ENCODE measurements around the gene ATRIP. TPM values are rescaled to one million over a fixed set of nuclear protein-coding genes. Genes with fewer than 3 reads are reported as not detected.
A peak's percentile ranks its signal among the peaks of the same experiment; 100 is the strongest.

ATRIP gene
- total and polyA plus RNA-seq, 2 of the 8 experiments (the other 6 are each of a cell fraction or from before 2014, with no cell fraction given): 18.5 to 20.2 TPM

DNA sequence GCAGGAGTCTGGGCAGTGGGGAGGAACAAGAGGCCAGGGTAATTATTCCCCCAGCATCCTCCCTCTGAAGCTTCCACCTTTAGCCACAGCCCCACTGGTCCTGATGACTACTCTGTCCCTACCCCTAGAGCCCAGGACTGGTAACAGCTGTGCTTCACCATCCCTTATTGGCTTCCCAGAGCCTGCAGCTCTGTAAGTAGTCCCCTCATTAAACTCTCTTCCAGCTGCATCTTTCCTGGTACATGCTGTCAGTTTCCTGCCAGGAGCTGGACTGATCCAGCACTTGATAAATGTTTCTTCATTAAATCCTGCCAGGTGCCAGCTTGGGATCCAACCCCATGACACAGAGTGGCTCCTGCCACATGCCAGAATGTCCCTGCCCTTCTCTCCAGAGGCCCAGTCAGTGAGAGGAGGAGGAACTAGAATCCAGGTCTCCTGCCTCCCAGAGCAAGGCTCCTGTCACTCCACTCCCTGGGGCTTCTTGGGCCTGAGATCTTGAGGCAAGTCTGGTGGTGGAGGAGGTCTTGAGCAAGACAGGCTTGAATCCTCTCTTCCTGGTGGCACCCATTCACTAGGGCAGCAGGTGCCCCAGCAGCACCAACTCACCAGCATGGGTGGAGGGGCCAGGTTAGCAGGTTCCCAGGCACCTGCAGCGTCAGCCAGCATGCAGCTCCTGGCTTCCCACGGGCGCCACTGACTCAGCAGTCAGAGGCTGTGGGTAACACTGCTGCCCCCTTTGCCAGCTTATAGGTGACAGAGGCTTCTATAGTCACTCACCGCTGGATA is 47.0 kb upstream of the ATRIP start:
- no peak overlapping the region; the same call in 1 of the 2 replicates for H4K8ac ChIP-seq (ENCODE audit: extremely low read depth, insufficient read depth, low read length)
- no peak overlapping the region for H4K91ac ChIP-seq (replicated peaks; ENCODE audit: insufficient read length, low read length)
- H3K4me2 ChIP-seq (ENCODE audit: insufficient read depth in 1 of 2, low read depth in 2 of 2, low read length in 2 of 2): no peak overlapping the region
- H2AFZ ChIP-seq (ENCODE audit: low read length): no peak overlapping the region
- WGBS, 2 experiments (ENCODE audit: extremely low coverage in 1 of 2, insufficient coverage in 1 of 2, insufficient read length in 1 of 2, insufficient replicate concordance in 2 of 2, low coverage in 1 of 2, low lambda C conversion rate in 2 of 2, missing lambda C conversion rate in 1 of 2): 84% methylated on average over 4 of the region's 4 CpGs; no CpG with 5 or more reads in 1 of the 2 experiments
- H3K79me1 ChIP-seq (ENCODE audit: low read depth, low read length): no peaks in the 10 kb centered on the region; the same call in 1 of the 2 replicates
- no peak overlapping the region for H2BK12ac ChIP-seq (ENCODE audit: low read depth, low read length)
- H2BK5ac ChIP-seq (ENCODE audit: low read depth, low read length): no peak overlapping the region
- ChIA-PET POLR2A (ENCODE audit: partially characterized antibody) (interaction anchor here (0.9 to 20.2 kb wide), 21 partner anchors 8 to 212 kb away, joined by 3 to 650 read pairs (median 4); partner anchors contain the start of genes CCDC51, PLXNB1 and TMA7), CTCF (ENCODE audit: partially characterized antibody) (interaction anchor here (0.6 to 9.2 kb wide), 35 partner anchors 8 to 592 kb away, joined by 3 to 220 read pairs (median 7); partner anchors contain the start of genes ATRIP, CCDC51, FBXW12 and PLXNB1)
- H3K27ac ChIP-seq (ENCODE audit: low read depth, low read length): no peak overlapping the region
- no peak overlapping the region for H4K5ac ChIP-seq (ENCODE audit: insufficient read length, low read depth, low read length)
- no peak overlapping the region for H2BK120ac ChIP-seq (replicated peaks; ENCODE audit: low read depth, low read length)
- H3K18ac ChIP-seq (ENCODE audit: extremely low read depth, low read length): no peak overlapping the region
- H3K9me3 ChIP-seq (ENCODE audit: insufficient read depth in 2 of 2, low read depth in 1 of 2, low read length in 1 of 2): no peaks in the 10 kb centered on the region
- H3K23me2 ChIP-seq (ENCODE audit: low read depth, low read length): peaks cover 2% of the 10 kb centered on the region; the same call in 1 of the 2 replicates
- H3K27me3 ChIP-seq (replicated peaks in 1 of 4; ENCODE audit: control insufficient read depth in 3 of 4, extremely low read depth in 1 of 4, insufficient read depth in 3 of 4, low read length in 3 of 4): no peaks in the 10 kb centered on the region
- DNase-seq (ENCODE audit: low read depth in 1 of 2, low spot score in 2 of 2): peak in 1 of 2 experiments; percentile 50
- no peak for TF ChIP-seq CHD2 (IDR thresholded peaks at IDR 0.05; ENCODE audit: low read length)
- TF ChIP-seq BACH1 (IDR thresholded peaks at IDR 0.05; ENCODE audit: low read length): peak; percentile 49; the same call in 1 of the 2 replicates
- TF ChIP-seq POLR2AphosphoS5 (IDR thresholded peaks at IDR 0.05; ENCODE audit: low read depth, low read length): peak; percentile 50; the same call in 1 of the 2 replicates
- peaks cover 0 to 7% (median 4%) of the 10 kb centered on the region in 4 experiments; a peak in 3 of 7 replicates for H3K4me1 ChIP-seq (replicated peaks in 1 of 4; ENCODE audit: control insufficient read depth in 3 of 4, insufficient read depth in 4 of 4, low read length in 3 of 4)
- no peak overlapping the region for H2AK5ac ChIP-seq (ENCODE audit: low read depth, low read length)
- H3K4me3 ChIP-seq (ENCODE audit: extremely low read depth in 1 of 4, insufficient read depth in 2 of 4, low read depth in 3 of 4, low read length in 4 of 4): no peak overlapping the region
- no peak overlapping the region for H3K4ac ChIP-seq (replicated peaks; ENCODE audit: insufficient read length, low read depth, low read length)
- no peak overlapping the region for H2BK20ac ChIP-seq (ENCODE audit: low read length)
- H3K23ac ChIP-seq (ENCODE audit: insufficient read length): no peak overlapping the region
- no peak overlapping the region for H2BK15ac ChIP-seq (ENCODE audit: low read length)
- H3K79me2 ChIP-seq (ENCODE audit: control insufficient read depth in 1 of 2, insufficient read depth in 2 of 2, low read length in 2 of 2): no peaks in the 10 kb centered on the region
- H3K56ac ChIP-seq (replicated peaks; ENCODE audit: insufficient read length, low read depth, low read length): no peak overlapping the region
- peaks cover 4 to 15% (median 12%) of the 10 kb centered on the region in 4 experiments; a peak in 7 of 8 replicates for H3K36me3 ChIP-seq (ENCODE audit: control insufficient read depth in 2 of 4, insufficient read depth in 4 of 4, low read length in 3 of 4)
- FAIRE-seq: no peak
- H3K14ac ChIP-seq (ENCODE audit: insufficient read length): no peak overlapping the region
- H4K20me1 ChIP-seq (replicated peaks in 1 of 2; ENCODE audit: control insufficient read depth in 1 of 2, insufficient read depth in 2 of 2, low read length in 2 of 2): peaks cover 2 to 6% of the 10 kb centered on the region in 2 experiments
- no peak overlapping the region for H3K9ac ChIP-seq (replicated peaks in 1 of 4; ENCODE audit: extremely low read depth in 1 of 4, low read depth in 3 of 4, low read length in 3 of 4)

Data from H1 (cell line).